ENCODE measurements around the gene PRKN.

GRCh38 chr6:161438430-161439030 is 1289.0 kb downstream of the PRKN start:
- TF ChIP-seq, protein P1, sequence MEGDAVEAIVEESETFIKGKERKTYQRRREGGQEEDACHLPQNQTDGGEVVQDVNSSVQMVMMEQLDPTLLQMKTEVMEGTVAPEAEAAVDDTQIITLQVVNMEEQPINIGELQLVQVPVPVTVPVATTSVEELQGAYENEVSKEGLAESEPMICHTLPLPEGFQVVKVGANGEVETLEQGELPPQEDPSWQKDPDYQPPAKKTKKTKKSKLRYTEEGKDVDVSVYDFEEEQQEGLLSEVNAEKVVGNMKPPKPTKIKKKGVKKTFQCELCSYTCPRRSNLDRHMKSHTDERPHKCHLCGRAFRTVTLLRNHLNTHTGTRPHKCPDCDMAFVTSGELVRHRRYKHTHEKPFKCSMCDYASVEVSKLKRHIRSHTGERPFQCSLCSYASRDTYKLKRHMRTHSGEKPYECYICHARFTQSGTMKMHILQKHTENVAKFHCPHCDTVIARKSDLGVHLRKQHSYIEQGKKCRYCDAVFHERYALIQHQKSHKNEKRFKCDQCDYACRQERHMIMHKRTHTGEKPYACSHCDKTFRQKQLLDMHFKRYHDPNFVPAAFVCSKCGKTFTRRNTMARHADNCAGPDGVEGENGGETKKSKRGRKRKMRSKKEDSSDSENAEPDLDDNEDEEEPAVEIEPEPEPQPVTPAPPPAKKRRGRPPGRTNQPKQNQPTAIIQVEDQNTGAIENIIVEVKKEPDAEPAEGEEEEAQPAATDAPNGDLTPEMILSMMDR (IDR thresholded peaks at IDR 0.05), result no peak
- no peak for TF ChIP-seq POLR2A (IDR thresholded peaks at IDR 0.05)
